ENCODE data around the gene PDHX.

Gene PDHX

GRCh38 chr11:34957606-34958005 is 41.2 kb downstream of the PDHX start:
- no peak for DNase-seq
- no peak for ATAC-seq

- DNase-seq = no peak
- ATAC-seq = no peak
Measured at GRCh38 chr11:34959770-34960169, 43.4 kb downstream of the PDHX start.

GRCh38 chr11:34960277-34960676 is 43.9 kb downstream of the PDHX start:
- no peak for DNase-seq
- no peak for ATAC-seq

GRCh38 chr11:34962034-34962433 is 45.6 kb downstream of the PDHX start:
- no peak for DNase-seq
- ATAC-seq = no peak

GRCh38 chr11:34963351-34963750 is 46.9 kb downstream of the PDHX start:
- ATAC-seq = no peak
- DNase-seq = no peak

GRCh38 chr11:34964610-34965331 is 48.4 kb downstream of the PDHX start:
- ATAC-seq = no peak

GRCh38 chr11:34968862-34969261 is 52.4 kb downstream of the PDHX start:
- no peak for ATAC-seq
- no peak for DNase-seq

More at GRCh38 chr11:34964610-34965331, 48.4 kb downstream of the PDHX start:
- DNase-seq = no peak

- ATAC-seq (no peak), DNase-seq (no peak)
Measured at GRCh38 chr11:34970033-34970432, 53.6 kb downstream of the PDHX start.

GRCh38 chr11:34970480-34970879 is 54.1 kb downstream of the PDHX start:
- ATAC-seq (no peak), DNase-seq (no peak)

GRCh38 chr11:34971928-34972327 is 55.5 kb downstream of the PDHX start:
- no peak for ATAC-seq
- DNase-seq = no peak

GRCh38 chr11:34972366-34972765 is 55.9 kb downstream of the PDHX start:
- ATAC-seq (no peak), DNase-seq (no peak)

GRCh38 chr11:34972892-34973291 is 56.5 kb downstream of the PDHX start:
- ATAC-seq = no peak
- no peak for DNase-seq

- no peak for ATAC-seq
- DNase-seq = no peak
Measured at GRCh38 chr11:34975482-34975881, 59.1 kb downstream of the PDHX start.

- no peak for ATAC-seq
- DNase-seq = no peak
Measured at GRCh38 chr11:34976496-34977088, 60.2 kb downstream of the PDHX start.

GRCh38 chr11:34977089-34977912 is 60.9 kb downstream of the PDHX start:
- no peak for ATAC-seq
- DNase-seq = no peak

GRCh38 chr11:34978236-34979191 is 62.1 kb downstream of the PDHX start:
- DNase-seq (no peak), ATAC-seq (no peak)

- DNase-seq = no peak
- ATAC-seq = no peak
Measured at GRCh38 chr11:34984514-34984913, 68.1 kb downstream of the PDHX start.

- ATAC-seq (no peak), DNase-seq (no peak)
Measured at GRCh38 chr11:34986883-34987520, 70.6 kb downstream of the PDHX start.

GRCh38 chr11:34987617-34988016 is 71.2 kb downstream of the PDHX start:
- ATAC-seq = no peak
- no peak for DNase-seq

GRCh38 chr11:34988294-34989255 is 72.2 kb downstream of the PDHX start:
- no peak for ATAC-seq
- DNase-seq = no peak
